CD4-positive, alpha-beta memory T cell (primary cell): ENCODE measurements around the gene MFN2. TPM values are rescaled to one million over a fixed set of nuclear protein-coding genes. Genes with fewer than 3 reads are reported as not detected.

Source experiments
- CTCF ChIA-PET: fragments of 350-600 bp; sonication (Branson Sonifier 250); formaldehyde crosslinking; loops from one replicate; lab custom pipeline; 2021; ENCODE audit warnings: inconsistent platforms; ENCODE audit not compliant: partially characterized antibody; lab: Charles Lee
- POLR2A ChIA-PET: fragments of 350-600 bp; sonication (Branson Sonifier 250); formaldehyde crosslinking; loops from one replicate; lab custom pipeline; 2021; ENCODE audit not compliant: partially characterized antibody; lab: Charles Lee
- DNase-seq, 5 donors: peaks; one replicate each; pipeline versions ENCODE4 v3.0.0 to v3.0.0-alpha.2; 2020 to 2022; ENCODE audit warnings: mixed read lengths in 1 of 5
- H3K27ac ChIP-seq: one replicate; pipeline ENCODE4 v1.7.0; 2013; ENCODE audit warnings: low read depth, low read length
- H3K27me3 ChIP-seq: 2 replicates; pipeline ENCODE4 v1.7.0; 2013; ENCODE audit warnings: mild to moderate bottlenecking, low read length, moderate library complexity; ENCODE audit not compliant: insufficient read depth
- H3K36me3 ChIP-seq: 2 replicates; pipeline ENCODE4 v1.7.0; 2013; ENCODE audit warnings: mild to moderate bottlenecking, low read length, moderate library complexity; ENCODE audit not compliant: insufficient read depth
- H3K4me1 ChIP-seq: 2 replicates; pipeline ENCODE4 v1.7.0; 2013; ENCODE audit warnings: mild to moderate bottlenecking, low read length, moderate library complexity; ENCODE audit not compliant: insufficient read depth
- H3K4me3 ChIP-seq, 2 donors: one replicate each; pipeline ENCODE4 v1.7.0; 2013; ENCODE audit warnings: low read length in 2 of 2, mild to moderate bottlenecking in 1 of 2
- H3K9me3 ChIP-seq, 2 donors: one replicate each; pipeline ENCODE4 v1.7.0; 2013; ENCODE audit warnings: low read length in 2 of 2, control low read depth in 1 of 2; ENCODE audit not compliant: control insufficient read depth in 1 of 2
- H3K27ac Mint-ChIP-seq, 7 donors: one replicate each; pipeline ENCODE4 v1.8.0; 2020 to 2021; ENCODE audit warnings: mixed read lengths in 7 of 7, mild to moderate bottlenecking in 6 of 7, inconsistent platforms in 3 of 7, moderate library complexity in 3 of 7
- H3K27me3 Mint-ChIP-seq, 2 donors: one replicate each; pipeline ENCODE4 v1.8.0; 2020 to 2021; ENCODE audit warnings: mixed read lengths in 2 of 2
- H3K36me3 Mint-ChIP-seq, 2 donors: one replicate each; pipeline ENCODE4 v1.8.0; 2020 to 2021; ENCODE audit warnings: mixed read lengths in 2 of 2, inconsistent platforms in 1 of 2, mild to moderate bottlenecking in 1 of 2
- H3K4me1 Mint-ChIP-seq, 4 donors: one replicate each; pipeline ENCODE4 v1.8.0; 2020 to 2021; ENCODE audit warnings: mixed read lengths in 4 of 4, mild to moderate bottlenecking in 1 of 4
- H3K4me3 Mint-ChIP-seq, 8 donors: one replicate each; pipeline ENCODE4 v1.8.0; 2020 to 2021; ENCODE audit warnings: mixed read lengths in 8 of 8, mild to moderate bottlenecking in 7 of 8, moderate library complexity in 6 of 8, inconsistent platforms in 3 of 8
- H3K9me3 Mint-ChIP-seq, 8 donors: one replicate each; pipeline ENCODE4 v1.8.0; 2020 to 2021; ENCODE audit warnings: mixed read lengths in 8 of 8, mild to moderate bottlenecking in 5 of 8, inconsistent platforms in 3 of 8, moderate library complexity in 1 of 8
- intact Hi-C: fragments of 100-400 bp; cut with micrococcal nuclease; formaldehyde crosslinking; loops from one replicate; pipeline ENCODE4 v1.15.1; 2023
- polyA plus RNA-seq, 2 donors: library from polyadenylated mRNA; unstranded; fragments of 300-500 nt; fragmentation: Illumina TruSeq; gene quantifications; one replicate each; pipeline ENCODE4 v1.2.3, GENCODE V29; 2021
- total RNA-seq, 2 experiments: library from RNA; stranded (reverse); gene quantifications; one replicate each; pipeline ENCODE4 v1.2.3, GENCODE V29; 2021

The MFN2 gene
- total and polyA plus RNA-seq, 4 experiments from 2014 or later = 29.0 to 53.7 (median 36.8) TPM

GRCh38 chr1:11948822-11949458 is 31.3 kb upstream of the MFN2 start:
- H3K27me3 Mint-ChIP-seq = no peaks in the 10 kb centered on the region
- H3K9me3 ChIP-seq = no peaks in the 10 kb centered on the region
- no peak overlapping the region for H3K27ac ChIP-seq
- no peaks in the 10 kb centered on the region for H3K4me1 ChIP-seq
- H3K4me3 ChIP-seq = no peak overlapping the region
- intact Hi-C loops = no loop called here
- H3K4me1 Mint-ChIP-seq = no peaks in the 10 kb centered on the region
- H3K36me3 ChIP-seq = no peaks in the 10 kb centered on the region
- ChIA-PET CTCF (no interaction called here), POLR2A (no interaction called here)
- H3K27me3 ChIP-seq = no peaks in the 10 kb centered on the region
- H3K27ac Mint-ChIP-seq = no peak overlapping the region
- DNase-seq = no peak
- no peak overlapping the region for H3K4me3 Mint-ChIP-seq
- no peaks in the 10 kb centered on the region for H3K36me3 Mint-ChIP-seq
- H3K9me3 Mint-ChIP-seq = no peaks in the 10 kb centered on the region

GRCh38 chr1:11951901-11952300 is 28.3 kb upstream of the MFN2 start:
- CTCF ChIA-PET = no interaction called here
- Histone ChIP-seq H3K27ac (no peak overlapping the region), H3K9me3 (no peaks in the 10 kb centered on the region), H3K4me3 (no peak overlapping the region), H3K27me3 (no peaks in the 10 kb centered on the region), H3K36me3 (no peaks in the 10 kb centered on the region), H3K4me1 (no peaks in the 10 kb centered on the region)
- Mint-ChIP-seq H3K4me3 (no peak overlapping the region), H3K27me3 (no peaks in the 10 kb centered on the region), H3K9me3 (no peaks in the 10 kb centered on the region), H3K27ac (no peak overlapping the region), H3K36me3 (no peaks in the 10 kb centered on the region), H3K4me1 (no peaks in the 10 kb centered on the region)
- no peak for DNase-seq
- intact Hi-C loops = no loop called here
- POLR2A ChIA-PET = no interaction called here

- Histone ChIP-seq H3K4me3 (no peak overlapping the region), H3K27ac (no peak overlapping the region), H3K27me3 (no peaks in the 10 kb centered on the region), H3K9me3 (no peaks in the 10 kb centered on the region), H3K4me1 (no peaks in the 10 kb centered on the region), H3K36me3 (no peaks in the 10 kb centered on the region)
- H3K27ac Mint-ChIP-seq = no peak overlapping the region
- no peaks in the 10 kb centered on the region for H3K4me1 Mint-ChIP-seq
- DNase-seq = no peak
- H3K9me3 Mint-ChIP-seq = no peaks in the 10 kb centered on the region
- no peaks in the 10 kb centered on the region for H3K27me3 Mint-ChIP-seq
- ChIA-PET POLR2A (no interaction called here), CTCF (no interaction called here)
- H3K4me3 Mint-ChIP-seq = peak overlapping the region in 1 of 8 donors; percentile 39
- no peaks in the 10 kb centered on the region for H3K36me3 Mint-ChIP-seq
- intact Hi-C loops = no loop called here
These were observed 27.7 kb upstream of the MFN2 start for GRCh38 chr1:11952455-11953109.

- CTCF ChIA-PET = no interaction called here
- Mint-ChIP-seq H3K4me1 (no peaks in the 10 kb centered on the region), H3K4me3 (no peak overlapping the region), H3K27ac (no peak overlapping the region), H3K9me3 (no peaks in the 10 kb centered on the region), H3K36me3 (no peaks in the 10 kb centered on the region), H3K27me3 (no peaks in the 10 kb centered on the region)
- no peaks in the 10 kb centered on the region for H3K36me3 ChIP-seq
- H3K27ac ChIP-seq = no peak overlapping the region
- no peaks in the 10 kb centered on the region for H3K9me3 ChIP-seq
- POLR2A ChIA-PET = no interaction called here
- intact Hi-C loops = no loop called here
- H3K27me3 ChIP-seq = no peaks in the 10 kb centered on the region
- DNase-seq = no peak
- no peak overlapping the region for H3K4me3 ChIP-seq
- H3K4me1 ChIP-seq = no peaks in the 10 kb centered on the region
These were observed 25.0 kb upstream of the MFN2 start for GRCh38 chr1:11955221-11955620.

GRCh38 chr1:11957398-11957797 is 22.8 kb upstream of the MFN2 start:
- no peak for DNase-seq
- H3K9me3 Mint-ChIP-seq = no peaks in the 10 kb centered on the region
- Histone ChIP-seq H3K4me3 (no peak overlapping the region), H3K27ac (no peak overlapping the region), H3K9me3 (no peaks in the 10 kb centered on the region), H3K4me1 (no peaks in the 10 kb centered on the region), H3K27me3 (no peaks in the 10 kb centered on the region), H3K36me3 (no peaks in the 10 kb centered on the region)
- H3K4me3 Mint-ChIP-seq = no peak overlapping the region
- POLR2A ChIA-PET = no interaction called here
- CTCF ChIA-PET = no interaction called here
- no peaks in the 10 kb centered on the region for H3K36me3 Mint-ChIP-seq
- no peak overlapping the region for H3K27ac Mint-ChIP-seq
- intact Hi-C loops = no loop called here
- no peaks in the 10 kb centered on the region for H3K27me3 Mint-ChIP-seq
- H3K4me1 Mint-ChIP-seq = no peaks in the 10 kb centered on the region

GRCh38 chr1:11957897-11958296 is 22.3 kb upstream of the MFN2 start:
- no peaks in the 10 kb centered on the region for H3K4me1 Mint-ChIP-seq
- CTCF ChIA-PET = no interaction called here

GRCh38 chr1:11960276-11960675 is 20.0 kb upstream of the MFN2 start:
- Histone ChIP-seq H3K9me3 (no peaks in the 10 kb centered on the region), H3K4me1 (no peaks in the 10 kb centered on the region), H3K27ac (no peak overlapping the region), H3K36me3 (no peaks in the 10 kb centered on the region), H3K4me3 (no peak overlapping the region), H3K27me3 (no peaks in the 10 kb centered on the region)
- no peaks in the 10 kb centered on the region for H3K4me1 Mint-ChIP-seq
- DNase-seq = no peak
- H3K27ac Mint-ChIP-seq = peak overlapping the region in 1 of 7 donors; percentile 84
- no peaks in the 10 kb centered on the region for H3K9me3 Mint-ChIP-seq
- no peaks in the 10 kb centered on the region for H3K27me3 Mint-ChIP-seq
- ChIA-PET CTCF (no interaction called here), POLR2A (no interaction called here)
- intact Hi-C loops = no loop called here
- no peak overlapping the region for H3K4me3 Mint-ChIP-seq
- no peaks in the 10 kb centered on the region for H3K36me3 Mint-ChIP-seq

More at GRCh38 chr1:11957897-11958296, 22.3 kb upstream of the MFN2 start:
- H3K9me3 ChIP-seq = no peaks in the 10 kb centered on the region
- no peak for DNase-seq
- H3K27ac ChIP-seq = no peak overlapping the region
- intact Hi-C loops = no loop called here
- no peaks in the 10 kb centered on the region for H3K27me3 Mint-ChIP-seq
- H3K36me3 ChIP-seq = no peaks in the 10 kb centered on the region
- H3K4me3 Mint-ChIP-seq = no peak overlapping the region
- H3K4me1 ChIP-seq = no peaks in the 10 kb centered on the region
- POLR2A ChIA-PET = no interaction called here
- H3K36me3 Mint-ChIP-seq = no peaks in the 10 kb centered on the region
- H3K9me3 Mint-ChIP-seq = no peaks in the 10 kb centered on the region
- H3K27ac Mint-ChIP-seq = peak overlapping the region in 1 of 7 donors; percentile 1
- H3K4me3 ChIP-seq = no peak overlapping the region
- H3K27me3 ChIP-seq = no peaks in the 10 kb centered on the region
